HG03354 (cell line): ENCODE measurements around the gene TPK1.
A peak's percentile ranks its signal among the peaks of the same experiment; 100 is the strongest.

Experiments
- ATAC-seq: cut with Tn5 transposase; IDR thresholded peaks from one replicate; pipeline ENCODE4 v1.9.1; 2021; ENCODE audit warnings: mild to moderate bottlenecking; ENCODE audit not compliant: unreplicated experiment, poor library complexity, severe bottlenecking

The TPK1 gene

DNA sequence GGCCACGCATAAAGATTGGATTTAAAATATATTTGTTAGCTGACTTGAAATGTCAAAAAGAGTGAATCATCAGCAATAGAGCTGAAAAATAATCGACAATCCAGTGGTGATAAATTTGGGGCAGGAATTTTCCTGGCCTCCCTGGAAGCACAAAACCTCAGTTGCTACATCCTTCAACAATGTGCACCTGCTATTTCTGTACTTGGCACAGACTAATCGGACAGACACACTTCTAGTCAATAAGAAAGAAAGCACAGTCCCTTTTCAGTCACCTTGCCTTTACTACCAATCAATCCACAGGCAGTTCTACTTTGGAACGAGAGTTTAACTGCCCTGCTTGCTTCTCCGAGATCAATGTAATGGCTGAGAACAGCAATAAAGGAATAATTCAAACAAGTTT is 335.6 kb downstream of the TPK1 start:
- no peak for ATAC-seq

DNA sequence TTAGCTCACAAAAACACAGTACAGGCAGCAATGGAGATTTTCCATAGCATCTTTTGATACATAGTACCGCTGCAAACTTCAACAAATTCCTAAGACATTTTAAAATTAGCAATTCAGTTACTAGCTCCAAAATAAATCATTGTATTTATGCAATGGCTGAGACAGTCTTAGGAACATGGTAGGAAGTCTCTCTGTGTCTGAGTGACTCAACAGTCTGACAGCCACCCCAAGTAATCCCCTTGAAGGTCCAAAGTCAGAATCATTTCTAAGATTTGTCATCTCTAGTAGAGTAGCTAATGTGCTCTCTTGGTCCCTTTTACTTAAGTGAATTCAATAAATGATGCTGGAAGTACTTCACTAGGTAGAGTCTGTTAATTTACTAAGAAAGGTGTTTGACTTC is 338.6 kb downstream of the TPK1 start:
- ATAC-seq: no peak

DNA sequence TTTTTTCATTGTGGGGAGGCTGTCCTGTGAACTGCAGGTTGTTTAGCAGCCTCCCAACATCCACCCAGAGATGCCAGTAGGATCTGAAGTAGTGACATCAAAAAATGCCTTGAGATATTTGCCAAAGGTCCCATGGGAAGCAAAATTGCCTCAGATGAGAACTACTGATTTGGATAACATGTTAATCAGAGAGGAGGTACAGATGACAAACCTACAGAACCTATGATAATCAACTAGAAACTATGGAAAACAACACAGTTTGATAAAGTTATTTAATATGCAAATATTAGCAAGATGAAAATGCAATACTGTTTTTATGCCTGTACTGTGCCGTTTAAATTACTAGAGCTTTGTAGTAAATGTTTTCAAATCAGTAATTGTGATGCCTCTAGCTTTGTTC is 341.5 kb downstream of the TPK1 start:
- ATAC-seq: no peak

DNA sequence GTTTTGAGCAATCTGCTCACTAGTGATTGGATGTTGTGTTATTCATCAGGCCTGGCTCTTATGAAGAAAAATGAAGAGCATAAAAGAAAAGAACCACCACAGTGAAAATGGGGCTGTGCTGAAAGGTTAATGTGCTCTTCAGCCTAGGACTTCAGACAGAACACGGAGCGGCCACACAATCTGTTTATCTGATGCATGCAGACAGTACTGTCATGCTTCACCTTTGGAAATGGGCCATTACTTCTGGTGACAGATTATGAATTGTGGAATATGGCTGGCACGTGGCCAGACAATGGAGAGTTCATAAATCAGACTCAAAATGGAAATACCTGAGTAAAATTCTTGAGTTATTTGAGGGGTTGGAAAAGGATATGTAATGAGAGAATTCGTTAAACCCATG is 346.3 kb downstream of the TPK1 start:
- ATAC-seq: no peak

DNA sequence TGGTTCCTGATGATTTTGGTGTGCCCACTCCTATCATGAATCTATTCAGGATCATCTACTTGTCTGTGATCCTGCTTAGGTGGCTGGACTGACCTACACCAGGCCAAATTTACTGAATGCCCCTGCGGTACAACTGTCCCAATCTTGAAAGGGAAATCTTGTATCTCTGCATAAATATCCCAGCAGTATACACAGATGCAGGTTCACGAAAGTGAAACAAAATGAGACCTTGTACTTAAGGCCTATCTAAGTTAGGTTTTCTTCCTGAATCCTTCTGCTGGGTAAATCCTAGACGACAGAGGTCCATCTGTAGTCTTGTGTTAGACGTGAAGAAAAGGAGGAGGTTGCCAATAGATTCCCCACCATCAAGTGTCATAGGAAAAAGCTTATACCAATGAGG is 346.9 kb downstream of the TPK1 start:
- ATAC-seq: no peak

DNA sequence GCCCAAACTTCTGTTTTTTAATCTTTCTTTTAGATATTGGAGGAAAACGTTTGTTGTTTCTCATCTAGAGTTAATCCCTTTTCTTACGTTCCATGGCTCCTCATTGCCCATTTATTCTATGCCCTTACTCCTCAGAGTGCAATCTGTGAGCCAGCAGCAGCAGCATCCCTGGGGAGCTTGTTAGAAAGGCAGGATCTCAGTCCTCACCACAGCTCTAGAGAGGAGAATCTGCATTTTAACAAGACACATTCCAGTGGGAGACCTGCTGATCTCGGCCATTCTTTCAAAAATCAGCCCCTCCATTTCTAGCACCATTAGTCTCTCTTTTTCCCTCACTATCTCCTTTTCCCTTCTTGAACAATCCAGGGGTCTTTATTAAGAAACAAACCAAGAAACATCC is 348.0 kb downstream of the TPK1 start:
- no peak for ATAC-seq

DNA sequence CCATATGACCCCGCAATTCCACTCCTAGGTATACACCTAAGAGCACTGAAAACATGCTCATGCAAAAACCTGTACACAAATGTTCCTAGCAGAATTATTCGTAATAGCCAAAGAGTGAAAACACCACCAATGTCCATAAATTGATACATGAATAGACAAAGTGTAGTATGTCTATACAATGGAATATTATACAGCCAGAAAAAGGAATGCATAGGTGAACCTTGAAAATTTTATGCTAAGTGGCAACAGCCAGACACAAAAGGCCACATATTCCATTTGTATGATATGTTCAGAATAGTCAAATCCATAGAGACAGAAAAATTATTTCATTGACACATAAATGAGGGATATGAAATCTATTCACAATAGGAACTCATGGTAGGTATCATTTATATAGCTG is 351.4 kb downstream of the TPK1 start:
- ATAC-seq: no peak

DNA sequence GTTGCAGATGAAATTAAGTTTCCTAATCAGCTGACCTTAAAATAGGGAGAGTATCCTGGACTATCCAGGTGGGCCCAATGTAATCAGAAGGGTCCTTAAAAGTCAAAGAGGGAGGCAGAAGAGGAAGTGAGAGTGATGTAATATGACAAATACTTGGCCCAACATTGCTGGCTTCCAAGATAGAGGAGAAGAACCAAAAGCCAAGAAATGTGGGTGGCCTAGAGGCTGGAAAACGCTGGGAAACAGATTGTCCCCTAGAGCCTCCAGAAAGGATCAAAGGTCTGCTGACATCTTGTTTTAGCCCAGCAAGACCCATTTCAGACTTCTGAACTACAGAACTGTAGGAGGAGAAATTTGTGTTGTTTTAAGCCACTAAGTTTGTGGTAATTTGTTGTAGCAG is 352.7 kb downstream of the TPK1 start:
- ATAC-seq: no peak

DNA sequence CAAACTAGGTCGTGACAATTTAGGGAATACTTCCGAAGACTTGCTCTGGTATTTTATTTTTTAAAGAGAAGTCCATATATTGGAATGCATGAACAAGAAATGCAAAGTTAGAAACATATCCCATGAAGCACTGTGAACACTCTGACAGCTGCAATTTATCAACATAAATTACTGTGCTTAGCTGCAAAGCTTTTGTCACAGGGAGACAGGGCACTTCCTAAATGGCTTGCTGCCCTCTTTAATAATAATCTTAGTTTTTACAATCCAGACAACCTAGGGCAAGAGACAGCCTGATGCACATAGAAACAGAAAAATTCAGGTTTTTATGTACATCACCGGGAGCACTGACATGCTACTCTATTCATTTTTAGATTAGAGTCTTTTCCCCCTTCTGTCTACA is 354.0 kb downstream of the TPK1 start:
- ATAC-seq: no peak

DNA sequence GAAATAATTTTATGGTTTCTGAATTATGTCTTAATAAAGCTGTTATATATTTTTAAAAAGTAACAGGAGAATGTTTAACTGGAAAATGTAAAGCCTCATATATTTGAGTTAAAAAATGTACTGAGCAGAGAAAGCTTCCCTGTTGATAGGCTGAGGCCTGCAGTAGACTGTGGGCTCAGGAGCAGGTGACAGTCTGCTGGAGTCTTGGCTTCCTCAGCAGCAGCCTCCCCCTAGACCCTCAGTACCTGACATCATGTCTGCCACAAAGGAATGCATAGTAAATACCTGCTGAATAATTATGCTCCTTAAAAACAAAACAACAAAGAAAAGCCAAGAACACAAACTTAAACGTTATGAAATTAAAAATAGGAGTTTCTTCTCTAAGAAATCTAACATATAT is 358.5 kb downstream of the TPK1 start:
- ATAC-seq: no peak

DNA sequence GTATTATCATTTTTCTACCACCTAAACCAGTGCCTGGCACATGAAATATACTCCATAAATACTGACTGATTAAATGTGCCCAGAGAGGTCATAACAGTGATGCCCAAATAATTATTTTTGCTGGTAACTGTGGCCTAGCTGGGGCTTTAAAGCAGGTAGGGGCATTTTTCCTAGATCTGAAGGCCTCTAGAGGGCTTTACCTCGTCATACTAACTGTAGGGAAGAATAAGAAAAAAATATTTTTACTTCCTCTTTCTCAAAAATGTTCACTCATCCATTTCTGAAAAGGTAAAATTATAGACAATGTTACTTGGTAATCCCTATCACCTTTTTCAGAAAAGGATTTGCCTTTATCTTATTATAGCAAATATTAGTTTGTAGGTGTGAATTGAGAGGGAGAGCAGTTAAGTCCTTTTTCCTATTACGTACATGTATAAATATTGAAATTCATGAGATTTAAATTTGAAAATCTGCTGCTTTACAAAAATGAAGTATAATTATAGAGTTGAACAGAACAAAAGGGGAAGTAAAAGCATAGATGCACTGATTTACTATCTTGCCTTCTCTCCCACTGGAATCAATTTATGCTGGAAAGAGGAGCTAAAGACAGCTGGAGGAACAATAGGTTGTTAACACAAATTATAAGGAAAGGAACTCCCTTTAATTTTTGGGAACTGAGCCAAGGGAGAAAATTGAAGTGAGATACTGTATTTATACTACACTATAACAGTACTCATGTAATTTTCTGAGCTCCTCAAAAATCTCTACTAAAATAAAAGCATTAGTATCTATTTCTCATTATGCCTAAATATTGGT is 360.8 kb downstream of the TPK1 start:
- ATAC-seq: no peak

DNA sequence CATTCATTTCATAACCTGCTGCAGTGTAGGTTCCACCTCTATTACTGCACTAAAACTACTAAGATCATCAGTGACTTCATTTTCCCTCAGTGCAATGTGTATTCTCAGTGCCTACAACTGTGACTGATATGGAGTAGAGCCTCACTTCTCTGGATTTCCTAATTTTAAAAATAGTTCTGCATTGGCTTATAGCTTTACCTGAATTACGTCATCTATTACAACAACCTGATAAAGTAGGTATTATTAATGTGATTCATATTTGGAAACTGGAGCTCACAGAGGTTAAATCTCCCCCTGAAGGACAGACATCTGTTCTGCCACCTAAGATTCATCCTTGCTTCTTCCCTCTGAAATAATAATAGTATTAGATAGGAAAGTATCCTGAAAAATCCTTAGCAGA is 361.5 kb downstream of the TPK1 start:
- no peak for ATAC-seq

DNA sequence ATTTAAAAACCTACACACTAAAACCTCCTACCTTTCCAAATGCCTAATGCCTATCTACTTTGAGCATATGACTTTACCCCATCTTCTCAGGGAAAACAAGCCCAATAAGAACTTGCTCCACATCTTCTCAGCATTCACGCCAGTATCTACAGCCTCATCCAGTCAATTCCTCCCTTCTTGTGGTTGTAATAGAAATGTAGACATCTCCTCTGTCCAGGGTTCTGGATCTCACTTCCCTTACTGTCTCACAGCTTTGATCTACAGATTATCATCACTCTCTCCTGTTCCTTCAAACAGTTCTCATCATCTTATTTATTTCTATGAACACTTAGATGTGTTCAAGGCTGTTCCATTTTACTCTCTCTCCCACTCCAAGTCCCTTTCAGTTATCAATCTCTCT is 361.9 kb downstream of the TPK1 start:
- ATAC-seq: no peak

DNA sequence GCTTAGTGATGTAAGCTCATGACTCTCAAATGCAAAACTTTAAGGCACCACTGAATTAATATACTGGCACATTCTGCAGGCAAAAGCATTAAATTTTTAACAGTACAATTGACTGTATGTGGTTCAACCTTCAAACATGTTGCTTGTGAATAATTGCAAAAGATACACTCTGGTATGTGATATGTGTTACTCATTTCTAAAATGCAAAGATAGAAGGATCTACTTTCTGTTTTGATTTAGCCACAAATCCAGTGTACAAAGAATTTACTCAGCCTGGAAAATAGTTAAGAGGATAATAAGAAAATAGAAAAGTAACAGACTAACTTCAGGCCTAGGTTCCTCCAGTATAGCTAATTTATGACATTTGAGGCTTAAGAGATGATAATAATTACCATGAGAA is 365.8 kb downstream of the TPK1 start:
- no peak for ATAC-seq

DNA sequence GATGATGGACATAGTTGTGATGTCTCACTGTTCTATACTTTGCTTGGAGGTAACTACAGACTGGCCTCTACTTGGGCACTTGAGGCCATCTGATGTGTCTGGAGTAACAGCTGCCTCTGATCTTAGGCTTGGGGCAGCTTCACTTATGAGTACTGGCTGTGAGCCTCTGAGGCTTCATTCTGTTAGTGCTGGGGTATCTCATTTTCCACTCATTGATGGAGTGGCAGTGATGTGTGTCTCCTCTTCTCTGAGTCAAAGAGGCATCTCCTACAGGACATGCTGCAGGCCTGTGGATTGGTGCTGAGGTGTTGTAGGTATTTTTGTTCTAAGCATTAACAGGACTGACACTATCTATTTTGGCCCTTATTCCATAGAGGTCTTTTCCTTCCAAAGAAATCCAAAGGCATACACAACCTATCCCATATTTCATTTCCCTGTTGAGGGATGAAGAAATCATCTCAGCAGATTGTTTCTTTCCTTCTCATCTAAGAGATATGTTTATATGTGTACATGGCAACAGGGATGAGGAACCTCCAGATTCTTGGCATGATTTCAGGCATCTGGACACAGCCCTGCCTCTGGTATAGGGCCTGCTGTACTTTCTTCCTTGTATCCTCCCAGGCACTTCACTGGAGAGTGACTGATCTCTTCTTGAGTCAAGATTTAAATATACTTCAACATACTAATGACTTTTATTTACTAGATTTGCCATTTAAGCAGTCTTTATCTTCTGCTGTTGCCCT is 366.7 kb downstream of the TPK1 start:
- peak; percentile 46 for ATAC-seq

DNA sequence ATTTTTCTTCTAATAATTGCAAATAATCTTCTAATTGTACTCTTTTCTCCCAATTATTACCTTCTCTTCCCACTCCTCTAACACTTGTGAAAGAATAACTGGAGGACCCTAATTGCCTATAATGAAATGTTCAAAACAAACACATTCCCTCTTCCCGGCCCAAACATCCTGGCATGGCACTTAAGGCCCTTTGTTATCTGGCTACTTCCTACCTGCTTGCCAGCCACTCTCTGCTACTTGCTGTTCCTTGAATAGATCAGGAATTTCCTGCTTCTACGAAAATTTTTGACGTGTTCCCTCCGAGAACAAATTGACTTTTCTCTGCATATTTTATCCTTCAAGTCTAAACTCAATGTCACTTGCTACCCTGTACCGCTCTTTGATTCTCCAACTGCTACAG is 376.2 kb downstream of the TPK1 start:
- no peak for ATAC-seq

DNA sequence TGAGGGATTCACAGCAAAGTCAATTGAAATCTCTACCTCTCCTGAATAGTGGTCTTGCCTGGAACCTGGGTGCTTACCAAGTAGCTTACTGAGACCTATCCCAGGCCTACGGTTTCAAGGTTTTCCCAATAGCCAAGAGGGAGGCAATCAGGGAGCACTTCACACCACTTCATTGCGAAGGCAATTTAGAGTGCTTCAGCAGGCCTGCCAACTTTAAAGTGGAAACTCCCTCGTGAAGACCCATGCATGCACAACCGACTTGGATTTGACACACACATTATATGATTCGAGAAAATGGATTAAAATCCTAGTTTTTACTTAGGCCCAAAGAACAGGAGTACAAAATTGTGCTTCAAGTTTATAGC is 380.8 kb downstream of the TPK1 start:
- no peak for ATAC-seq

DNA sequence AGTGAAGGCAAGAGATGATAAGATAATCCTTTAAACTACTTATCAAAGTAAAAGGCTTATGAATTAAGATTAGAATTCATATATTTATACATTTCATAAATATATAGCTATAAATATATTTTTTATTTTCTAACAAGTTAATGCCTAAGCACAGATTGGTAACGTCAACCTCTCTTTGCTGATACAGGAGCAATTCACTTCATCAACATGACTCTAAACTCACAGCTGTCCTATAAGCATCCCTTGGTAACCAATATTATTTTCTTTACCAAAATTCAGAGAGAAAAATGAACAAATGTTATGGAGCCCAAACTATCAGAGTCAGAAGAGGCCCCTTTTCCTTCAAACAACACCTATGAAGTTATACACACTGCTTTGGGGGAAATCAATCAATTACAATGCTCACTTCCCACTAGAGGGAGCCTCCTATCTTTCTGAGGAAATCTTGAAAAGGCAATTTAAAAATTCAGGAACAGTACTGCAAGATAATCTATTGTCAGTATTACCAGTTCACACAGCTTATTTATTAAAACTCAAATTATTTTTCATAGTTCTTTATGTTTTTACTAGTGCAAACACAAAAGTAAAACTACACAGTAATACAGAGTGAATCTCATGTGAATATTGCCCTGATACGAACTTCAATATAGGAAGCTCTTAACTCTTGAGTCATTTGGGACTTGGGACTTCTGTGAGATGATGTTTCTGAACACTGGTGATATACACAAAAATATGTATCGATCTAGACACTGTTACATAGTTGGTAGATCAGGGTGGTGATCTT is 381.4 kb downstream of the TPK1 start:
- no peak for ATAC-seq

DNA sequence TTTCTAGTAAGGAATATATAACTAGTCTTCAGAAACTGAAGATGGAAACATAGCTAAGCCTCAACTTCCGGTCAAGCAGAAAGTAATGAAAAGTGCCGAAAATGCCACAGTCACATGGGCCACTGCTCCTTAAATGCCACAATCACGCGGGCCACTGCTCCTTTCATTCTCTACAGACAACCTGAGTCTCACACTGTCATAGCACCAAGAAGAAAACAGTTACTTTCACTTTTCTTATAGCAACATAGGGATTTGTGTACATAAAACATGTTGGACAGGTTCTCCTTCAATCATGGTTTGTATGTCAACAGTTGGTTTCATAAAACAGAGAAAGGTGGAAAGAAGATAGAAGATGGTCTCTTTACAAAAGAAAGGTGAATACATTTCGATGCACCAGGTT is 383.8 kb downstream of the TPK1 start:
- ATAC-seq: peak; percentile 75

DNA sequence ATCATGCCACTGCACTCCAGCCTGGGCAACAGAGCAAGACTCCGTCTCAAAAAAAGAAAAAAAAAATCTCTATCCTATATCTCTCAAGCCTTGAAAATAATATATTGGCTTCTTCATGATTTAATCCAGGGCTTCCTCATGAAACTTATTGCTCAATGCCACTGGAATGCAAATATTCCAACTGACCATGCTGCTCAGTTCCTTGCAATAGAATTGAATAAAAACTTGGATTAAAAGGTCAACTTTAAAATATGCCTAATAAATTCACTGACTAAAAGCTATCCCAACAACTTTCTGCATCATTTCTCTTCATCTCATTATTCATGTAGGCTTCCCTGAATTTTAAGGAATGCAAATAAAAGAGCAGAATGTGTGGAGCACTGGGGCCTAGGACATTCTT is 390.3 kb downstream of the TPK1 start:
- no peak for ATAC-seq

DNA sequence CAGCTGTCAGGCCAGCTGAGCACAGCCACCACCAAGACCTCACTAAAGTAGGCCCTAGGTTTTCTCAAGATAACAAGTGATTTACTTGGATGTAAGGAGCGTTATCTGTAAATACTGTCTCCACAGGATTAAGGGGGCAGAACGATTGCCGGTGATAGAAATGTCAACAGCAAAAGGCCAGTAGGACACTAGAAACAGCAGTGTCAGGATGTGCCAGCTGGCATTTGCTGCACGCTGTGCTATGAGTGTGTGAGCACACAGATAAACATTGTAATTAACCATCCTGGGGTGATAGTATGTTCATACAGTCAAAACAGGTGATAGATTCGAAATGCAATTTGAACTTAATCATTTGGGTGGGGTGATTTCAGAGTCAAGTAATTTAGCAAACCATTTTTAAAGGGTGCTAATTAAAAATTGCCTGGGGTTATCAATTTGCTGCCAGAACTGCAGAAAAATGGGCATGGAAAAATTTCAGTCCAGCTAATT is 396.1 kb downstream of the TPK1 start:
- no peak for ATAC-seq
